ENCODE results near the gene LEPROT. TPM values are rescaled to one million over a fixed set of nuclear protein-coding genes. Genes with fewer than 3 reads are reported as not detected.
A peak's percentile ranks its signal among the peaks of the same experiment; 100 is the strongest.

Gene LEPROT
- total and polyA plus RNA-seq, 2 donors from 2014 or later: 67.6 to 160 TPM

DNA sequence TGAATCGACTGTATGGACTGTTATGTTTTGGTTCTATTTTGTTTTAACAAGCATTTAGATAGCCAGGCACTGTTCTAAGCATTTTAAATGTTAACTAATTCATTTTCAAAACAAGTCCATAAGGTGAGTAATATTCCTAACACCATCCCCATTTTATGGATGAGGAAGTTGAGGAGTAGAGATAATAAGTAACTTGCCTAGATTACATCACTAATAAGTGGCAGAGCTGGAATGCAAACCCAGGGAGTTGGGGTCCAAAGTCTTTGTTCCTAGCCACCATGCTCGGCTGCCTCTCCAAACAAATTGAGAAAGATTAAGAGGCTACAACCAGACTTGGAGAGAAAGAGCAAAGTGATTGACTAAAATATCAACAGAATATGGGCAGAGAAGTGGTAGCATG is 12.6 kb upstream of the LEPROT start:
- TF ChIP-seq CTCF (IDR thresholded peaks at IDR 0.05; ENCODE audit: borderline replicate concordance, extremely low read depth, insufficient read depth): no peak
- peak; percentile 68 for FAIRE-seq
- Histone ChIP-seq H3K9ac (ENCODE audit: low read length in 3 of 3) (no peak overlapping the region), H3K27ac (ENCODE audit: low read depth in 2 of 2, low read length in 2 of 2) (peak overlapping the region in 1 of 2 donors; percentile 30), H3K9me3 (ENCODE audit: control insufficient read depth in 2 of 3, insufficient read depth in 1 of 3, low read length in 3 of 3) (no peaks in the 10 kb centered on the region), H3K36me3 (ENCODE audit: control insufficient read depth in 2 of 3, insufficient read depth in 3 of 3, low read length in 3 of 3) (no peaks in the 10 kb centered on the region), H3K4me1 (ENCODE audit: control insufficient read depth in 2 of 3, insufficient read depth in 2 of 3, low read depth in 1 of 3, low read length in 3 of 3) (peaks cover 0 to 18% (median 2%) of the 10 kb centered on the region in 3 donors), H3K27me3 (ENCODE audit: control insufficient read depth, insufficient read depth, low read length) (no peaks in the 10 kb centered on the region), H3K4me3 (ENCODE audit: low read length in 3 of 3) (no peak overlapping the region)
- intact Hi-C loops (cut with DNase I): no loop called here
- DNase-seq: peak in 3 of 5 donors; percentile 16 to 54 (median 26)

DNA sequence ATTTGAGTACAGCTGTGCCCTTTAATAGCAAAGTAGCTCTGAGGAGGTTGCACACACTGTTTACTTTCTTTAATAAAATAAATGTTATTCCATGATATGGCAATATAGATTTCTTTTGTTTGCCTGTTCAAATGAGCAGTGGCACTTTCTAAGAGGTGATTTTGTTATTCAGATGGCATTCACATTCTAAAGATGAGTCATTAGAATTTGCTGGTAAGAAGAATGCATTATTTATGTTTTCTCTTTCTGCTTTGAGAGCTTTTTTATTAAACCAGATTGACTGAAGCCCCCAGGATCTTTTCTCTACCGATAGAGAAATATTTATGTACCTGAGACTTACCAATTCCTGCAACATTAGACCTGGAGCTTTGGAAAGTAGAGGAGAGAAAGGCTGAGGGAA is 11.2 kb upstream of the LEPROT start:
- intact Hi-C loops (cut with DNase I): no loop called here
- Histone ChIP-seq H3K4me1 (ENCODE audit: control insufficient read depth in 2 of 3, insufficient read depth in 2 of 3, low read depth in 1 of 3, low read length in 3 of 3) (peaks cover 0 to 29% (median 4%) of the 10 kb centered on the region in 3 donors), H3K9ac (ENCODE audit: low read length in 3 of 3) (no peak overlapping the region), H3K4me3 (ENCODE audit: low read length in 3 of 3) (no peak overlapping the region), H3K27ac (ENCODE audit: low read depth in 2 of 2, low read length in 2 of 2) (no peak overlapping the region), H3K9me3 (ENCODE audit: control insufficient read depth in 2 of 3, insufficient read depth in 1 of 3, low read length in 3 of 3) (no peaks in the 10 kb centered on the region), H3K27me3 (ENCODE audit: control insufficient read depth, insufficient read depth, low read length) (no peaks in the 10 kb centered on the region), H3K36me3 (ENCODE audit: control insufficient read depth in 2 of 3, insufficient read depth in 3 of 3, low read length in 3 of 3) (no peaks in the 10 kb centered on the region)
- DNase-seq (no peak), FAIRE-seq (no peak)
- no peak for TF ChIP-seq CTCF (IDR thresholded peaks at IDR 0.05; ENCODE audit: borderline replicate concordance, extremely low read depth, insufficient read depth)

DNA sequence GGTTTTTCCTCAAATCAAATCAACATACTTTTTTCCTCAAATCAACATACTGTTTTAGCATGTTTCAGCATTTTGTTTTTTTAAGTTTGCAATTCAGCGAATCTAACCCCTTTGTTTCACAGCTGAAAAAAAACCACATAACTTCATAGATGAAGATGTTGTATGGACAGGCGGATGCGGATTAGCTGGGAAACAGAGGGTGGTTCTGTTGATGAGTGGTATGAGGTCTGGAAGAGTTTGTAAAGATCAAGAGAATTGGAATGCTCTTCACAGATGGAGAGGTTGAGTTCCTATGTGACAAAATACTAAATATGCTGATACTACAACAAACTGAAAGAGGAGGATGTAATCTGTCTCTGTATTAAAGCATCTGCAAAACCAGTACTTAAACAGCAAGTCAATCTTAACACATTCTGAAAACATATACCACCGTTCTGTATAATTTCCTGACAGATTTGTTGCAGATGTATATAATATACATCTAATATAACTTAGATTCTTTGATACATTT is 10.6 kb upstream of the LEPROT start:
- DNase-seq (no peak), FAIRE-seq (no peak)
- H3K36me3 ChIP-seq (ENCODE audit: control insufficient read depth in 2 of 3, insufficient read depth in 3 of 3, low read length in 3 of 3): no peaks in the 10 kb centered on the region
- H3K9me3 ChIP-seq (ENCODE audit: control insufficient read depth in 2 of 3, insufficient read depth in 1 of 3, low read length in 3 of 3): no peaks in the 10 kb centered on the region
- peak overlapping the region in 1 of 2 donors; percentile 32 for H3K27ac ChIP-seq (ENCODE audit: low read depth in 2 of 2, low read length in 2 of 2)
- no peak overlapping the region for H3K9ac ChIP-seq (ENCODE audit: low read length in 3 of 3)
- H3K4me3 ChIP-seq (ENCODE audit: low read length in 3 of 3): no peak overlapping the region
- H3K27me3 ChIP-seq (ENCODE audit: control insufficient read depth, insufficient read depth, low read length): no peaks in the 10 kb centered on the region
- no peak for TF ChIP-seq CTCF (IDR thresholded peaks at IDR 0.05; ENCODE audit: borderline replicate concordance, extremely low read depth, insufficient read depth)
- intact Hi-C loops (cut with DNase I): no loop called here
- peaks cover 0 to 29% (median 4%) of the 10 kb centered on the region in 3 donors for H3K4me1 ChIP-seq (ENCODE audit: control insufficient read depth in 2 of 3, insufficient read depth in 2 of 3, low read depth in 1 of 3, low read length in 3 of 3)

All from kidney (tissue), 14 donors.